A673 (cell line): ENCODE data around the gene CDON.

Experiments used
- EZH2 ChIP-seq: fragments of 200-600 bp; sonication (generic); IDR thresholded peaks from 2 replicates; pipeline ENCODE4 v1.6.1; 2017; ENCODE audit warnings: borderline replicate concordance, low read depth, mild to moderate bottlenecking, mixed read lengths, antibody characterized with exemption, low read length; ENCODE audit not compliant: poor library complexity, severe bottlenecking
- TF ChIP-seq, protein P1 (sequence below): fragments of 300-800, 200-600 bp; sonication (generic); conservative IDR thresholded peaks from 2 replicates; pipeline ENCODE4 v1.5.1; 2017; ENCODE audit warnings: low read depth, mild to moderate bottlenecking, antibody characterized with exemption, low read length, moderate library complexity, mixed read lengths

DNA sequence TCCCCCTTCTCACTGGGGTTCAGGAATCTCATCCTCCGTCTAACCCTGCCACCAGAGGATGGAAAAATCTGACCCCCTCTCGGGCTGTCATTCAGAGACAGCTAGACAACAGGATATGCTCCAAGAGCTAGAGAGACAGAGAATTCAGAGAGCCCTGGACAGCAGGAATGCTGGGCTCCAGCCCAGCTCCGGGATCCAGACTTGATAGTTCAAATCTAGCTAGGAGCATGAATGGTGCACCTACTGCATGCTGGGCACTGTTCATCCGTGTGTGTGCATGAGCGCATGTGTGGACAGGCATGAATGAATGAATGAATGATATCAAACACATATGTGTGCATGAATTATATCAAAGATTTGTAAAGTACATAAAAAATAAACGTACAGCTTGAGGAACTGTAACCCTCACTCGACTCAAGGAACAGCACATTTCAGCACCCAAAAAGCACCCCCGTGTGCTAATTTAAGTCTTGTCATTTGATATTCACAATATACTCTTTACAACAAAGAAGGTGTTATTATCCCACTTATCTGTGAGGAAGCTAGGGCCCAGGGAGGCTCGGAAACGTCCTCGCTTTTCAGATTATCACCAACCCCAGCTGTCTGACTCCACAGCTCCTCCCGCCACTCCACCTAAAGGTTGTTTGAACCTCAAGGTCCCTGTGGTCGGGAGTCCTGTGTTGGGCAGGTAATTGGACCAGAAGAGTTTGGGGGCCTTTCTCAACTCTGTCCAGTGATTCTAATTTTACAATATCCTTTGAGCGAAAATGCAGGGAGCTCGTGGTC, 117.5 kb downstream of the CDON start:
- TF ChIP-seq, protein P1, sequence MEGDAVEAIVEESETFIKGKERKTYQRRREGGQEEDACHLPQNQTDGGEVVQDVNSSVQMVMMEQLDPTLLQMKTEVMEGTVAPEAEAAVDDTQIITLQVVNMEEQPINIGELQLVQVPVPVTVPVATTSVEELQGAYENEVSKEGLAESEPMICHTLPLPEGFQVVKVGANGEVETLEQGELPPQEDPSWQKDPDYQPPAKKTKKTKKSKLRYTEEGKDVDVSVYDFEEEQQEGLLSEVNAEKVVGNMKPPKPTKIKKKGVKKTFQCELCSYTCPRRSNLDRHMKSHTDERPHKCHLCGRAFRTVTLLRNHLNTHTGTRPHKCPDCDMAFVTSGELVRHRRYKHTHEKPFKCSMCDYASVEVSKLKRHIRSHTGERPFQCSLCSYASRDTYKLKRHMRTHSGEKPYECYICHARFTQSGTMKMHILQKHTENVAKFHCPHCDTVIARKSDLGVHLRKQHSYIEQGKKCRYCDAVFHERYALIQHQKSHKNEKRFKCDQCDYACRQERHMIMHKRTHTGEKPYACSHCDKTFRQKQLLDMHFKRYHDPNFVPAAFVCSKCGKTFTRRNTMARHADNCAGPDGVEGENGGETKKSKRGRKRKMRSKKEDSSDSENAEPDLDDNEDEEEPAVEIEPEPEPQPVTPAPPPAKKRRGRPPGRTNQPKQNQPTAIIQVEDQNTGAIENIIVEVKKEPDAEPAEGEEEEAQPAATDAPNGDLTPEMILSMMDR: no peak
- no peak for TF ChIP-seq EZH2
